Cardiac muscle cell (in vitro differentiated cells and primary cell): ENCODE results near the gene DCTN4. TPM values are rescaled to one million over a fixed set of nuclear protein-coding genes. Genes with fewer than 3 reads are reported as not detected.

Experiments used
- DNase-seq, 2 donors: peaks; one replicate each; pipeline versions ENCODE4 v3.0.0 to v3.0.0-alpha.2; 2010 to 2017; ENCODE audit warnings: low read depth in 1 of 2, low spot score in 1 of 2
- H3K27ac ChIP-seq: fragments of 200-600 bp; sonication (generic); 2 replicates; pipeline ENCODE4 v1.5.1; 2016
- H3K27me3 ChIP-seq: fragments of 200-600 bp; sonication (generic); 2 replicates; pipeline ENCODE4 v1.6.0; 2016; ENCODE audit warnings: control low read depth
- H3K36me3 ChIP-seq: fragments of 200-600 bp; sonication (generic); 2 replicates; pipeline ENCODE4 v1.5.1; 2016; ENCODE audit warnings: control low read depth
- H3K4me1 ChIP-seq: fragments of 200-600 bp; sonication (generic); 2 replicates; pipeline ENCODE4 v1.8.1; 2017; ENCODE audit warnings: low read depth, mild to moderate bottlenecking, mixed run types
- H3K4me3 ChIP-seq: fragments of 200-600 bp; sonication (generic); 2 replicates; pipeline ENCODE4 v1.5.1; 2016; ENCODE audit warnings: mild to moderate bottlenecking
- H3K9me3 ChIP-seq: fragments of 200-600 bp; sonication (generic); 2 replicates; pipeline ENCODE4 v1.5.1; 2017; ENCODE audit warnings: low read depth, mild to moderate bottlenecking, control low read depth
- polyA plus RNA-seq: library from polyadenylated mRNA; unstranded; fragments of >200 nt; fragmentation: Nextera tagmentation; extraction: Ambion mirVana; gene quantifications from 2 replicates; pipeline ENCODE4 v1.2.1, GENCODE V29; 2016
- total RNA-seq: library from RNA; depleted of rRNA; stranded (reverse); fragments of >200 nt; gene quantifications from 2 replicates; pipeline ENCODE4 v1.2.3, GENCODE V29; 2016
- TF ChIP-seq, protein P1 (sequence below): IDR thresholded peaks from 2 replicates; pipeline ENCODE4 v1.5.1; 2012; ENCODE audit warnings: low read depth, mild to moderate bottlenecking, low read length

The DCTN4 gene
- total and polyA plus RNA-seq, 2 experiments from 2014 or later, result 26.7 to 46.2 TPM

- H3K4me1 ChIP-seq, result peaks cover 19% of the 10 kb centered on the region
- H3K27ac ChIP-seq, result peak overlapping the region; percentile 52
- H3K9me3 ChIP-seq, result no peaks in the 10 kb centered on the region
- TF ChIP-seq, protein P1, sequence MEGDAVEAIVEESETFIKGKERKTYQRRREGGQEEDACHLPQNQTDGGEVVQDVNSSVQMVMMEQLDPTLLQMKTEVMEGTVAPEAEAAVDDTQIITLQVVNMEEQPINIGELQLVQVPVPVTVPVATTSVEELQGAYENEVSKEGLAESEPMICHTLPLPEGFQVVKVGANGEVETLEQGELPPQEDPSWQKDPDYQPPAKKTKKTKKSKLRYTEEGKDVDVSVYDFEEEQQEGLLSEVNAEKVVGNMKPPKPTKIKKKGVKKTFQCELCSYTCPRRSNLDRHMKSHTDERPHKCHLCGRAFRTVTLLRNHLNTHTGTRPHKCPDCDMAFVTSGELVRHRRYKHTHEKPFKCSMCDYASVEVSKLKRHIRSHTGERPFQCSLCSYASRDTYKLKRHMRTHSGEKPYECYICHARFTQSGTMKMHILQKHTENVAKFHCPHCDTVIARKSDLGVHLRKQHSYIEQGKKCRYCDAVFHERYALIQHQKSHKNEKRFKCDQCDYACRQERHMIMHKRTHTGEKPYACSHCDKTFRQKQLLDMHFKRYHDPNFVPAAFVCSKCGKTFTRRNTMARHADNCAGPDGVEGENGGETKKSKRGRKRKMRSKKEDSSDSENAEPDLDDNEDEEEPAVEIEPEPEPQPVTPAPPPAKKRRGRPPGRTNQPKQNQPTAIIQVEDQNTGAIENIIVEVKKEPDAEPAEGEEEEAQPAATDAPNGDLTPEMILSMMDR, result no peak
- H3K27me3 ChIP-seq, result no peaks in the 10 kb centered on the region
- no peak overlapping the region for H3K4me3 ChIP-seq
- no peaks in the 10 kb centered on the region for H3K36me3 ChIP-seq
- no peak for DNase-seq
Measured at GRCh38 chr5:150659360-150660107, 99.3 kb downstream of the DCTN4 start.

DNA sequence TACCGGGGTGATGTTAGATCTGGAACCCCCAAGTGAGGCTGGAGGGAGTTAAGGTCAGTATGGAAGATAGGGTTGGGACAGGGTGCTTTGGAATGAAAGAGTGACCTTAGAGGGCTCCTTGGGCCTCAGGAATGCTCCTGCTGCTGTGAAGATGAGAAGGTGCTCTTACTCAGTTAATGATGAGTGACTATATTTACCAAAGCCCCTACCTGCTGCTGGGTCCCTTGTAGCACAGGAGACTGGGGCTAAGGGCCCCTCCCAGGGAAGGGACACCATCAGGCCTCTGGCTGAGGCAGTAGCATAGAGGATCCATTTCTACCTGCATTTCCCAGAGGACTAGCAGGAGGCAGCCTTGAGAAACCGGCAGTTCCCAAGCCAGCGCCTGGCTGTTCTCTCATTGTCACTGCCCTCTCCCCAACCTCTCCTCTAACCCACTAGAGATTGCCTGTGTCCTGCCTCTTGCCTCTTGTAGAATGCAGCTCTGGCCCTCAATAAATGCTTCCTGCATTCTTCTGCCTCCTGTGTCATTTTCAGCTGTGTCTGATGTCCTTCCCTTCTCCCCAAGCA lies 100.0 kb downstream of the DCTN4 start:
- Histone ChIP-seq H3K9me3 (no peaks in the 10 kb centered on the region), H3K36me3 (no peaks in the 10 kb centered on the region), H3K4me3 (no peak overlapping the region), H3K27ac (peak overlapping the region; percentile 52), H3K27me3 (no peaks in the 10 kb centered on the region), H3K4me1 (peaks cover 19% of the 10 kb centered on the region)
- TF ChIP-seq, protein P1, result no peak
- peak in 1 of 2 donors; percentile 59 for DNase-seq

Other genes with a start within 250 kb of the DCTN4 start
- gene SYNPO, start 118.4 kb downstream of the DCTN4 start, total RNA-seq, result 2.7 and 4.4 TPM in 2 replicates
- gene SYNPO, start 118.4 kb downstream of the DCTN4 start, polyA plus RNA-seq, result 0.94 and 1.1 TPM in 2 replicates
- 2.1 and 6.8 TPM in 2 replicates for gene MYOZ3, start 97.8 kb downstream of the DCTN4 start, total RNA-seq
- 10.7 and 13.8 TPM in 2 replicates for gene MYOZ3, start 97.8 kb downstream of the DCTN4 start, polyA plus RNA-seq
- 33.2 and 39.0 TPM in 2 replicates for gene RBM22, start 58.0 kb downstream of the DCTN4 start, total RNA-seq
- gene RBM22, start 58.0 kb downstream of the DCTN4 start, polyA plus RNA-seq, result 33.0 and 47.1 TPM in 2 replicates
- 16.8 and 33.2 TPM in 2 replicates for gene SMIM3, start 19.7 kb upstream of the DCTN4 start, total RNA-seq
- 32.2 and 43.5 TPM in 2 replicates for gene SMIM3, start 19.7 kb upstream of the DCTN4 start, polyA plus RNA-seq
- gene IRGM, start 87.5 kb upstream of the DCTN4 start, total RNA-seq, result not detected in 2 replicates
- gene IRGM, start 87.5 kb upstream of the DCTN4 start, polyA plus RNA-seq, result not detected in 2 replicates
- 8.7 and 9.2 TPM in 2 replicates for gene ZNF300, start 146.0 kb upstream of the DCTN4 start, total RNA-seq
- gene ZNF300, start 146.0 kb upstream of the DCTN4 start, polyA plus RNA-seq, result 7.4 and 8.6 TPM in 2 replicates